GM19043 (cell line): ENCODE data around the gene LCN6.
"Not testable (repeated sequence)": the region's sequence is repeated elsewhere in the genome, so short reads cannot be mapped to it uniquely, and the experiment has no call there.

Experiments used
- ATAC-seq: cut with Tn5 transposase; IDR thresholded peaks from one replicate; pipeline ENCODE4 v1.9.1; 2021; ENCODE audit warnings: low read depth; ENCODE audit not compliant: unreplicated experiment

Gene LCN6

GRCh38 chr9:136784249-136784996 lies 36.1 kb upstream of the LCN6 start:
- no peak for ATAC-seq

GRCh38 chr9:136782452-136782851 lies 34.1 kb upstream of the LCN6 start:
- no peak for ATAC-seq

- ATAC-seq: no peak
Observed at GRCh38 chr9:136779808-136780207, 31.5 kb upstream of the LCN6 start.

GRCh38 chr9:136777359-136777758 lies 29.0 kb upstream of the LCN6 start:
- no peak for ATAC-seq

- ATAC-seq: no peak
Observed at GRCh38 chr9:136776947-136777346, 28.6 kb upstream of the LCN6 start.

GRCh38 chr9:136775191-136775590 lies 26.9 kb upstream of the LCN6 start:
- no peak for ATAC-seq

GRCh38 chr9:136774416-136775045 lies 26.2 kb upstream of the LCN6 start:
- ATAC-seq: no peak

GRCh38 chr9:136773386-136774044 lies 25.2 kb upstream of the LCN6 start:
- ATAC-seq: no peak

- no peak for ATAC-seq
Observed at GRCh38 chr9:136771907-136772415, 23.6 kb upstream of the LCN6 start.

- no peak for ATAC-seq
Observed at GRCh38 chr9:136769710-136770191, 21.4 kb upstream of the LCN6 start.

- ATAC-seq: not testable (repeated sequence)
Observed at GRCh38 chr9:136766410-136767120, 18.2 kb upstream of the LCN6 start.

GRCh38 chr9:136765745-136766409 lies 17.6 kb upstream of the LCN6 start:
- peak; percentile 68 for ATAC-seq

- no peak for ATAC-seq
Observed at GRCh38 chr9:136765041-136765440, 16.7 kb upstream of the LCN6 start.

- ATAC-seq: no peak
Observed at GRCh38 chr9:136764301-136764891, 16.1 kb upstream of the LCN6 start, which contains the start of gene LCN15. LCN15 (minus strand) TSS chr9:136764518; CDS start chr9:136764488, 30 bp downstream.

- no peak for ATAC-seq
Observed at GRCh38 chr9:136763649-136764035, 15.3 kb upstream of the LCN6 start.

GRCh38 chr9:136762915-136763648 lies 14.8 kb upstream of the LCN6 start:
- ATAC-seq: no peak

GRCh38 chr9:136762221-136762691 lies 13.9 kb upstream of the LCN6 start:
- no peak for ATAC-seq

GRCh38 chr9:136761545-136761981 lies 13.2 kb upstream of the LCN6 start:
- ATAC-seq: no peak
